GM18517 (cell line): ENCODE measurements around the gene ZDHHC9.
"Not testable (repeated sequence)": the region's sequence is repeated elsewhere in the genome, so short reads cannot be mapped to it uniquely, and the experiment has no call there.

Experiments used
- ATAC-seq: cut with Tn5 transposase; IDR thresholded peaks from one replicate; pipeline ENCODE4 v1.9.1; 2021; ENCODE audit warnings: mild to moderate bottlenecking, moderate library complexity; ENCODE audit not compliant: unreplicated experiment

ZDHHC9 gene

DNA sequence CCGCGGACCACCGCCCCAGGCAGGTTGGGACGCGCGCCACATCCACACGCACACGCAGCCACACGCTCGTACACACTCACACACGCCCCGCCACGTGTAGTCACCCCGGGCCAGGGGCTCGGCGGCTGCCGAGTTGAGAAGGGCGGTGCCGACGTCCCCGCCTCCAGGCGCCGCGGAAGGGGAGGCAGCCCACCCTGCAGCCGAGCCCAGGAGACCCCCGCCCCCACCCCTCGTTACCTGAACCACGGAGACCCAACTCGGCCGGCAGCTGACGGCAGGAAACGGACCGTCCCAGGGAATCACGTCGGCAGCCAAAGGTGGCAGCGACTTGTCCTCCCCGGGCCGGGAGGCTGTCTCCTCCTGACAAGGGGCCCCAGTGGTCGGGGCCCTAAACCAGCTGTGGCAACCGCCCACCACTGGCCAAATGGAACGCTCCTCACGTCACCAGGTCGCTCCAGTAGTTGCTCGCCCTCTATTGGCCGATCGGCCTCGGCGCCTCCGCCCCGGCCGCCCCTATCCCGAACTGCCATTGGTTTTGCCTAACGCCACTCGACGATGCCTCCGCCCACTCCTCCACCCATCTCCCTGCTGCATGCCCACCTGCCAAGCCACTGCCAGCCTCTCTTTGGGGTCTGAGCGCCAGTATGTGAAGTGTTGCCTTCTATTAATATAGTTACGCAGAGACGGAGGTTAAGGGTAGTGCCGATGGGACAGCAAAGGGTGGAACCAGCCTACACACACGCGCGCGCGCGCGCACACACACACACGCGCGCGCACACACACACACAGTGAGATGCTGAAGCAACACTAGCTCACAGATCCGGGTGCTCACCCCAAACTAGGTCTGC lies at the start of gene ZDHHC9:
Gene ZDHHC9 (minus strand): TSS at position 428 of the 848 bp plus-strand sequence. CDS start 1,941 bp downstream, outside the sequence.
- peak; percentile 95 for ATAC-seq

DNA sequence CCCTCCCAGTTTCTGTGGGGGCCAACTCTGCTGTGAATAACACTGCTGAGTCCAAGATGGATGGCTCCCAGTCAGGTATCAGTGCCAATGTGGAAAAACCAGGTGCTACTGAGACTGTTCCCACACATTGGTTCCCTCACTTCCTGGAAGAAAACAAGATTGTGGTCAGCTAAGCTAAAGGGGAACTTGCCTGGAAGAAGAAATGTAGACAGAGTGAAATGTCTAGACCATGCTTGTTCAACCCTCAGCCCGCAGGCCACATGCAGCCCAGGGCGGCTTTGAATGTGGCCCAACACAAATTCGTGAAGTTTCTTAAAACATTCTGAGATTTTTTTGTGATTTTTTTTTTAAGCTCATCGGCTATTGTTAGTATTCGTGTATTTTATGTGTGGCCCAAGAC lies 33.7 kb upstream of the ZDHHC9 start:
- no peak for ATAC-seq

DNA sequence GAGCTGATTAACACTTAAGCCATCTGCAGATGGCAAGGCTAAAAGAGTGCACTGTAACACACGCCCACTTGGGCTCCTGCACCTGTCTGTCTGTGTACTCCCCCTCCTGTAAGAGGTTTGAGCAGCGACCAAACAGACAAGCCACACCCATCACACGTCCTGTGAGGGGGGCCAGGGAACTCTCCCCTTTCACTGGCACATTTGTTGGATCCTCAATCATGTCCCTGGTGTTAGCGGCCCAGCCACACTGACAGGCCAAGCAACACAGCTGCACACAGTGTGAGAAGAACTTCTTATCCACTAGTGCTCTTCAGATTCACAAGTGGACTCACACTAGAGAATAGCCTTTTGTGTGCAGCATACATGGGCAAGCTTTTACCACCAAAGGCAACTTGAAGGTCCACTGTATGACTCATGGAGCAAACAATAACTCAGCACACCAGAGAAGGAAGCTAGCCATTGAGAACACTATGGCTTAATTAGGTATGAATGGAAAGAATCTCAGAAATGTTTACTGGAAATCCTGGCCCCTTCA lies 33.2 kb upstream of the ZDHHC9 start:
- no peak for ATAC-seq

DNA sequence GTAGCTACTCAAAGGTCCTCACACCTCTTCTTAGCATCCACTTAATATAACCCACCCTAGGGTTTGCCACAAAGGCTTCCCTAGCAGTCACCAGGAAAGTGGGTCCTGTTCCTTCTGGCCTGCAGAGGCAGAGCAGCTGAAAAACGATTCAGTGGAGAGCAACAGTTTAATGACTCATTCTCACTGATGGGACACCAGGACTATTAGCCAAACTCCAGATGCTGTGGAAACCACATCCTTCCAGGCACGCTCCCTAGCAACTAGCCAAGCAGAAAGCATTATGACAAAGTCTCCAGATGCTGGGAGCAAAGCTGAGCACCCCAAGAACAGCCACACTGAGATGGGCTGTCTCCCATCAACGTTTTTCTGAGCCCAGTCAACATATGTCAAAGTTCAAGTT lies 32.0 kb upstream of the ZDHHC9 start:
- ATAC-seq = no peak

DNA sequence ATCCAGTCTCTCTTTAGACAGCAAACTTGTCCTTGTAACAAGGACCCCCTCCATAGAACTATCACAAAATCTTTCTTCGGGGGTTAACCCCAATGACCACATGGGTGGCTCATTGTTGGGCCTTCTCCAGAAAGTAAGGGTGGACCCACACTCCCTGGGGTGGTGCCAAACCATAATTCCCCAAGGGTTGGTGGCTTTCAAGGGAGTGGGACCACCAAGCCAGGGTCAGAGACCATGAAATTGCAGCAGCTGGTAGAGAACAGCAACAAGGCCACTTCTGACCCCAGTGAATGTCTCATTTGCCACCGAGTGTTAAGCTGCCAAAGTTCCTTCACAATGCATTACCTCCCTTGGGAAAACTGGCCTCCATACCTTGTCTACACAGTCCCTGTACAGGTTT lies 28.8 kb upstream of the ZDHHC9 start:
- ATAC-seq = no peak

DNA sequence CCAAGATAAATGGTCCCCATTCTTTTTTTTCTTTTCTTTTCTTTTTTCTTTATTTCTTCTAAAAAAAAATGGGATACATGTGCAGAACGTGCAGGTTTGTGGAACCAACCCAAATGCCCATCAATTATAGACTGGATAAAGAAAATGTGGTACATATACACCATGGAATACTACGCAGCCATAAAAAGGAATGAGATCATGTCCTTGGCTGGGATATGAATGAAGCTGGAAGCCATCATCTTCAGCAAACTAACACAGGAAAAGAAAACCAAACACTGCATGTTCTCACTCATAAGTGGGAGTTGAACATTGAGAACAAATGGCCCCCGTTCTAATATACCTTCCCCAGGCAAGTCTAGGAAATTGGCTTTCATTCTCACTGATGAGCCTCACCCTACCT lies 22.6 kb upstream of the ZDHHC9 start:
- not testable (repeated sequence) for ATAC-seq

DNA sequence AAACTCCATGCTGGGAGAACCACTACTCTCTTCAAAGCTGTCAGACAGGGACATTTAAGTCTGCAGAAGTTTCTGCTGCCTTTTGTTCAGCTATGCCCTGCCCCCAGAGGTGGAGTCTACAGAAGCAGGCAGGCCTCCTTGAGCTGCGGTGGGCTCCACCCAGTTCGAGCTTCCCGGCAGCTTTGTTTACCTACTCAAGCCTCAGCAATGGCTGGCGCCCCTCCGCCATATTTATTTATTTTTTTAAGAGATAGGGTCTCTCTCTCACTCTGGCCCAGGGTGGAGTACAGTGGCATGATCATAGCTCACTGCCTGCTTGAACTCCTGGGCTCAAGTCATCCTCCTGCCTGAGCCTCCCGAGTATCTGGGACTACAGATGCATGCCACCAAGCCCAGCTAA lies 15.4 kb upstream of the ZDHHC9 start:
- ATAC-seq = not testable (repeated sequence)

DNA sequence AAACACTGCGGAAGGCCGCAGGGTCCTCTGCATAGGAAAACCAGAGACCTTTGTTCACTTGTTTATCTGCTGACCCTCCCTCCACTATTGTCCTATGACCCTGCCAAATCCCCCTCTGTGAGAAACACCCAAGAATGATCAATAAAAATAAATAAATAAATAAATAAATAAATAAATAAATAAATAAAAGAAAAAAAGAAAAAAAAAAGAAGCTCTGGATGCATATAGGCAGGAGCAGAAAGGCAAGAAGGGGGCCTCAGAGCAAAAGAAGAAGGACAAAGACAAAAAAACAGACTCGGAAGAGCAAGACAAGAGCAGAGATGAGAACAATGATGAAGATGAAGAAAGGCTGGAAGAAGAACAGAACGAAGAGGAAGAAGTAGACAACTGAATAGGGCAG lies 8.1 kb upstream of the ZDHHC9 start:
- ATAC-seq = not testable (repeated sequence)

DNA sequence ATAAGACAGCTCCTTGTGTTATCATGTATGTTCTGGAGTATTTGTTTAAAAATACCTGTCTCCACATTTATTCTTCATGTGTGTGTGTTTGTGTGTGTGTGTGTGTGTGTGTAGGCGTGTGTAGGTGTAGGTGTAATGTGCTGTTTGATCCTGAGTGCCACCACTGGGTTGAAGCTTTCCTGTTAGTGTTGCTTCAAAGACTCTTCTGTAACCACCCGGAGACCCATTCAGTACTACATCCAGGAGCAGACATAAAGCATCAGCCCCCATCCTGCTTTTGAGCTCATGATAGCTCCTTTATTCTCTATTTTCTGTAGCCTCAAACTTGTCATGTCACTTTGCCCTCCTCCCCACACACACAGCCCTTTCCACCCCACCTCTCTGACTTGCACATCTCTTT lies 3.0 kb upstream of the ZDHHC9 start:
- no peak for ATAC-seq

DNA sequence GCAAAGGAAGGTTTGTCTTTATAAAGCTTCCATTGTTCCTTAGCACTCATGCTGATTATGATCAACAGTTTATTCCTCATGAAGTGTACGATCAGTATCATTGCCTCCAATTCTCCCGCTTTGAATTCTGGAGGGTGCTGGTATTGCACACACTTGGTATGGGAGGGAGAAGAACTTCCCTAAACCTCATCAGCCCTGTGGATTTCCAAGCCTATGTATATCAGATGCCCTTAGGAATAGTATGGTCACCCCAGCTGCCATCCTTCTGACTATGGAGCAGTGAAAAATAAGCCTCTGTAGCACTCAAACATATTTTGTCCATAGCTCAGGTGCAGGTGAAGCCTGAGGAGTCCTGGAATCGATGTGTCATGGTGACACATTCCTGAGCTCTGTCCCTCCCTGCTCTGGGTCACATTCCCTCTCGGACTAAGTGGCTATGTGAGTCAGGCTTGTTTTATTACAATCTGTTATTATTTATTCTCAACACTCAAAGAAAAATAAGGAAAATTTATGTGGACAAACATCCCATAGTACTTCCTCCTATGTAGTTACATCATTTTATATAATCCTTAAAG lies 2.0 kb upstream of the ZDHHC9 start:
- no peak for ATAC-seq

DNA sequence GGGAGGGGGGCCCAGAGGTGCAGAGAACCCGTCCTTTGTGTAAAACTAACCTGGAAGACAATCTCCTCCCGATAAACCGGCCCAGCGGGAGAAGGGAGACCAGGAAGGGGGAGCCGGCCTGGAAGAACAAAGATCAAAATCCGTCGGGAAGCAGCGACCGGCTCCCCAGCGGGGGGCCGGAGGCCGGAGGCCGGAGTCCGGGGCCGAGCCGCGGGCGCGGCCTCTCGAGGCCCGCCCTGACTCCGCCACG lies 552 bp downstream of the ZDHHC9 start:
- ATAC-seq = no peak

DNA sequence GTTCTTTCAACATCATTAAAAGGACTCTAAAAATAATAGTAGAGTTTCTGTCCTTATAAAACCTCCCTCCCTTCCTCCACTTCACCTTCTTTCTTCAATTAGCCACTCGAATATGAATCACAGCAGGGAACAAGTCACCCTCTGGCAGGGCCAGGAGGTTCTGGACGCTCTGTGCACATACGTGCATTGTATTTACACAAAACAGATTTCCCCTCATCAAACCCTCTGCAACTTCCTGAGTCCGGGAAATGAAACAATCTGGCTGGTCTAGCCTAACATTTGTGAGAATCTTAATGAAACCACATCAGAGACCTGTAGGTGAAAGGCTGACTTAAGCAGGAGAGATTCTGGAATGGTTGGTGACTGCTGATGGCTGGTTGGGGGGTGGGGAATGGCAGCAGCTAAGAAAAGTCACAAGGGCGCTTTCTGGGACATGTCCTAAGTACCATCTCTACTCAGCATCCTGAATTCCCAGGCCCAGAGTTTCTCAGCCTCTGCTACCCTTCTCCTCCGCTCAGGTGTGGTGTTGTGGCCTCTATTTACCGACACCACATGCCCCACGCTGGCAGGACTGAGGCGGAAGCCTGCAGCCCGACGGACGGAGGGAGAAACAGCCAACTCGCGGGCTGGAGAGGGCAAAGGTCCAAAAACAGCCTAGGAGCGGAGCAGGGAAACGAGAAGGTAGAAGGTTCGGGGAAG lies 1.0 kb downstream of the ZDHHC9 start:
- ATAC-seq = no peak

DNA sequence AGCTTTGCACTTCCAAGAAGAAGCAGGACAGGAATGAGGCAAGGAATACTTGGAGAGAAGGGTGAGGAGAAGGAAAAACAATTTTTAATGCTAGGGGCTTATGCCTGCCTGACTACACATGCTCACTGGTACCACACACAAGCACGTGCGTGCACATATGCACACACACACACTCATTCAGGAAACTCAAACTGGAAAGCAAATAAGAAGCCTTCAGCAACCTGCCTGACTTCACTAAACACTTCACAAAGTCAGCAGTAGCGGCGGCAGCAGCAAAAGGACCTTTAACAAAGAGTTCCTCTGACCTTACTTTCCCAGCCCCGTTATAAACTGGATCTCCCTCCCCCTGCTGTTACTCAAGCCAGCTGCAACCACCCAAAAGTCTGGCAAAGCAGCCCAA lies 3.3 kb downstream of the ZDHHC9 start:
- ATAC-seq = no peak

DNA sequence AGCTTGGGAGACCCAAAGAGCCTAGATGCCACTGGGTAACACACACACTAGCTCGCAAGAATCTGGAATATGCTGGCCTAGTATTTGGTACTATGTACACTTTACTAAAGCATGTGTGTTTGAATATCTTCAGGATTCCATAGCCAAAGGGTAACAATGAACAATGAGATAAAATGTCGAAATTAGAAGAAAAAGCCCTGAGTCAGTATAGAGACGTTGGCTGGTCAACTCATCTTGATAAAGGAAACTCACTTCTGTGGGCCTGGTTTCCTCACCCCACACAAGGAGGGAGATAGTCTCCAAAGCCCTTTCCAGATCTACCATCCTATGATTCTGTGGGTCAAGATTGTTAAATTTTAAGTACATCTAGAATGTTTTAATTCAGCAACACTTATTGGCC lies 6.9 kb downstream of the ZDHHC9 start:
- no peak for ATAC-seq

DNA sequence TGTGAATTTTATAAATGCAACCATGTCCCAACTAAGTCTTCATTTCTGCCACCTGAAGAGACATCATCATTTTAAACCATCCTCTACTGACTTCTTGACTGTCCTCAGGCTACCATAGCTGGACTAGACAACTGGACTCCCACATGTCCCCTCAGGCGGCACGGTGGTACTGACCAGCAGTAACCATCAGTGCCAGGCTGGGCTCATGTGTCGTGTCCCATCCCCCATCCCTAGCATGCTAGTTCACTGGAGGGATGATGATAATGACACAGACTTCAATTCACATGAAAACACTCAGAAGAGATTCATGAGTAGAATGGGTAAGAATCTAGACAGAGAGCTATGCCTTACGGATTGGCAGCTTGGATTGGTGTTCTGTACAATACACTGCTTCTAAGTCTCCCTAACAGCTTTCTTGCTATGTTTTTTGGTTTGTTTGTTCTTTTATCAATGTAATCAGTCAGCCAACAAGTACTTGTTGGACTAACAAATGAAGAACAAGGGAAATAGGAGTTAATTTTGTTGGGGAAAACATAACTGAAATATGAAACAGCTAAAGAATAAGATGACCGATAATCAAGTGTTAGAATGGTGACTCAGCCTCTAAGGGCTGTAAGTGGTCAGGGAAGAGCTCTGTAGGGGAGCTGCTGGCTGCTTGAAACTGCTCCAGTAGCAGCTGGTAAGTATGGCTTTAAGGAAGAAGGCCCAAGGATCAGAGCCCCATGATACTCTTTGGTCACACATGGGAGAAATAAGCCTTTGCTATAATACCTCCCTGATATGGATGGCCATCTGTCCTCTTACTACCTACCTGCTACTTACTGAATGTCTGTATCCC lies 10.3 kb downstream of the ZDHHC9 start:
- ATAC-seq = no peak

DNA sequence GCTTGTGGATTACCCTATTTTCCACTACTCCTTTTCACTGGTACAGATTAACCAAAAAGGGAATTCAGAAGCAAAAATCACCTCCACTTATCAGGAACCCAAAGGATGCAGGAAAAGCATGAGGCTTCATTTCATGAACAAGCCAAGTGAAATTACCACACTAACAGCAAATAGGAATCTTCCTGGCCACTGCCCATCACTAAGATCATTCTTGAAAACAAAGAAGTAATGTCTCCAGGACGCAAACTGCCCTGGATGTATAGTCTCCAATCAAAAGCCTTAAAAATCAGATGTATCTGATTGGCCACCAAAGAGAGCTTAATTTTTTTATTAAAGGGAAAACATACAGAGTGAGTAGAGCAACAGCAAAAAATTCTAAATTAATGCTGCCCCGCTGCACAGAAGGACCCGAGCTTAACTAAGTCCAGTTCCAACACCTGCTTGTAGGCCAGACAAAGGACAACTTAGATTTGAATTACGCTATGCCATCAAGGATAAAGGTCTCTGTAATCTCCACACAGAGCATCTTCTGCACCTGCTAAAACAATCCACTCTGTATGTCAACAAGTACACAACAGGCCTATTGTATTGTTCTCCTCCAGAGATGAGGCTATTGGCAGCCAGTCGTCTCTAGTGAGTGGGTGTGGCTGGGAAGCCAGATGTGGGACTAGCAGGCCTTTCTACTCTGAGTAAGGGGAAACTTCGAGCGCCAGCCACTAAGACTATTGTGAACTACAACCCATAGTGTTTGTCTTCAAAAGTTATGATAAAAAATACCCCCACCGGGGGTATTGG lies 12.4 kb downstream of the ZDHHC9 start:
- no peak for ATAC-seq

DNA sequence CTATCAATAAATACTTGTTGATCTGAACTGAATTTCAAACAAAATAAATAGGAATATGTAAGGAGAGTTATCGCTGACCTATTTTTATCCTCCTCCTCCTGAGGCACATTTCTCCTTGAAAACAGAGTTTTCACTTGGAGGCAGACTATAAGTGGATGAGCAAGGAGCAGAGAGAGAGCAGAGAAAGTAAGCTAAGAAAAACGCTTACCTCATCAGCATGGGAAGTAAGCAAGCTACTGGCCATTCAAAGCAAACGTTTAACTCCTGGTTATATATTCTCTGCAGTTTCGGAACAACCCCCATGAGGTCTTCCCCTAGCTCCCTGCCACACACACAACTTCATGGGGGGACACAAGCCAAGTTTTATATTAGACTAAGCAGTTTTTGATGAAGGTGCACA lies 13.2 kb downstream of the ZDHHC9 start:
- ATAC-seq = no peak

DNA sequence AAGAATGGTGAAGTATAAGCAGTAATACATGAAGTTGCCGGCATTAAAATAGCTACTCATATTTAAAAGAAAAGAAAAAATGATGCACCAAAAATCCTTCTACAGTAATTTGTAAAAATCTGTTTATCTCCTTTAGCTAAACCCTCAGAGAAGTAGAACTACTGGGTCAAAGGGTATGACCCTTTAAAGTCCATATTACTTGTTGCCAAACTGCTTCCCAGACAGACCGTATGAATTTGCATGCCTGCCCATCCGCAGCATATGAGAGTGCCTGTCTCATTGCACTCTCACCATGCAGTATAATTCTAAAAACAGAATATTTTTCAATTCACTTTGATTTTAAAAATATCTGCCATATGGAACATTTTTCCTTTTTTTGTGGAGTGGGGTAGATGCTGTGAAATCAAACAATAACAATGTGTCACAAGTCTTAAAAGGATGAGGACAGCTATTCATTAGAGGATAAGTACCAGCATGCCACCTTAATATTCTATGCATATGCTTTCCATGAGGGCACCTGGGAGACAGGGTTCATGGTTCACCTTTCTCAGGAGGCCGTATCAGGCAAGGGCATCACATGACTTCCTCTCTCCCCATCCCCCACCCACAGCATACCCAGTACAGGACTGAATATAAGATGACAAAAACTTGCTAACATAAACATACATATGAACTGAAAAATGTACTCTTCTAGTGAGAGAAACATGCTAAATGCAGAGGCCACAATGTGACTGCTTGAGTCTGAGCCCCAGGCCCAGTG lies 17.8 kb downstream of the ZDHHC9 start:
- no peak for ATAC-seq

DNA sequence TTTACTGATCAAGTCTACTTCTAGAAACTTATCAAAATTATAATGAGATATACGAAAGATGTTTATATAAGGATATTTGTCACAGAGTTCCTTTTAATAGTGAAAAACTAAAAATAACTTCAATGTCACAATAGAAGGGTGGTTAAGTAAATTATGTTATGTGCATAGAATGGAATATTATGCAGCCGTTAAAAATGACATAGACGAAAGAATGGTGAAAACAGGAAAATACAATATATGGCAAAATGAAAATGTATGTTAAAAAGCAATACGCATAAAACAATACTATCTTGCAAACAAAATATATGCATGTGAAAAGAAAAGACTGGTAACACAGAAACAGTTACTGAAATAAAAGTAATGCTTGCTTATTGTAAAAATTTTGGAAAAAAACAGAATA lies 19.1 kb downstream of the ZDHHC9 start:
- no peak for ATAC-seq

DNA sequence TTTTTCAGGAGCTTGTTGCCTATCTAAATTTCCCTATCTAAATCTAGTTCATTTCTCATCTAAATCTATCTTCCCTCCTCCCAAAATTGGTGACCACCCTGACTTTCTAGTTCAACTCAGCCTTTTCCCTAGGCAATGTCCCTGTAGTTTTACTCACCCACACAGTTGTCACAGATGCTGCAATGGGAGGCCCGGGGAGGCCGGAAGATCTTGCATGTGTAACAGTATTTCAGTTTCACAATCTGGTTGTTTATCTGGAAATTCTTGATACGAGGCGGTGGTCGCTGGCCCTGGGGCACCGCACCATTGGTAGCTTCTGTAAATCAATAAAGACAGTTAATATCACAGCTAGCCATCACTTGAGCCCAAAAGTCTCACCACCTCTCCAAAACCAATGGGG lies 20.2 kb downstream of the ZDHHC9 start:
- no peak for ATAC-seq
